Measurements from ENCODE around the gene ZNRF4.
A peak's percentile ranks its signal among the peaks of the same experiment; 100 is the strongest.
"Not testable (repeated sequence)": the region's sequence is repeated elsewhere in the genome, so short reads cannot be mapped to it uniquely, and the experiment has no call there.

The ZNRF4 gene

DNA sequence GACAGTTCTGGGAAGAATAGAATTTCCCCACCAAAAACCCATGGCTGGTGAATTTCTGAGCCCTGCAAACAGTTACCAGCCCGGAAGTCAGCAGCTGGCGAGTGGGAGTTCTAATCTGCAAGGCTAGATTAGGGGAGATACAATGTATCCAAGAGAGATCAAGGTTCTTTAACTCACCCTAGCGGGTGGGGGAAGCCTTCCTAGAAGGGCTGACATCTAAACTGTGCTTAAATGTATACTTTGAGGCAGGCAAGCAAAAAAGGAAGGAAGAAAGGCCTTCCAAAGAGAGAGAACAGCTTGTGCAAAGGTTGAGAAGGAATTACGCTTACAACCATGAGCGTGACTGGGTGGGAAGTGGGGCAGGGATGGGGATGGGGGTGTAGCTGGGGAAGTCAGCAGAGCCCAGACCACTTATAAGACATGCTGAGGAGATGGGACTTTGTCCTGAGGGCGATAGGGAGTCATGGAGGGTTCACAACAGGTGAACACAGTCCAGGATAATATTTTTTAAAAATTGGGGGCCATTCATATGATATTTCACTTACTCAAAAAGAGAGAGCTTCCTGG, 20.8 kb upstream of the ZNRF4 start:
- Mint-ChIP-seq H3K27ac (no peak overlapping the region), H3K9me3 (peaks cover 3% of the 10 kb centered on the region), H3K4me1 (no peaks in the 10 kb centered on the region), H3K36me3 (ENCODE audit: low read depth) (no peaks in the 10 kb centered on the region), H3K4me3 (peak overlapping the region; percentile 15), H3K27me3 (ENCODE audit: low read depth, poor library complexity) (peaks cover 67% of the 10 kb centered on the region)
- no peak for DNase-seq
- TF ChIP-seq, protein P1, sequence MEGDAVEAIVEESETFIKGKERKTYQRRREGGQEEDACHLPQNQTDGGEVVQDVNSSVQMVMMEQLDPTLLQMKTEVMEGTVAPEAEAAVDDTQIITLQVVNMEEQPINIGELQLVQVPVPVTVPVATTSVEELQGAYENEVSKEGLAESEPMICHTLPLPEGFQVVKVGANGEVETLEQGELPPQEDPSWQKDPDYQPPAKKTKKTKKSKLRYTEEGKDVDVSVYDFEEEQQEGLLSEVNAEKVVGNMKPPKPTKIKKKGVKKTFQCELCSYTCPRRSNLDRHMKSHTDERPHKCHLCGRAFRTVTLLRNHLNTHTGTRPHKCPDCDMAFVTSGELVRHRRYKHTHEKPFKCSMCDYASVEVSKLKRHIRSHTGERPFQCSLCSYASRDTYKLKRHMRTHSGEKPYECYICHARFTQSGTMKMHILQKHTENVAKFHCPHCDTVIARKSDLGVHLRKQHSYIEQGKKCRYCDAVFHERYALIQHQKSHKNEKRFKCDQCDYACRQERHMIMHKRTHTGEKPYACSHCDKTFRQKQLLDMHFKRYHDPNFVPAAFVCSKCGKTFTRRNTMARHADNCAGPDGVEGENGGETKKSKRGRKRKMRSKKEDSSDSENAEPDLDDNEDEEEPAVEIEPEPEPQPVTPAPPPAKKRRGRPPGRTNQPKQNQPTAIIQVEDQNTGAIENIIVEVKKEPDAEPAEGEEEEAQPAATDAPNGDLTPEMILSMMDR (IDR thresholded peaks at IDR 0.05) = no peak

DNA sequence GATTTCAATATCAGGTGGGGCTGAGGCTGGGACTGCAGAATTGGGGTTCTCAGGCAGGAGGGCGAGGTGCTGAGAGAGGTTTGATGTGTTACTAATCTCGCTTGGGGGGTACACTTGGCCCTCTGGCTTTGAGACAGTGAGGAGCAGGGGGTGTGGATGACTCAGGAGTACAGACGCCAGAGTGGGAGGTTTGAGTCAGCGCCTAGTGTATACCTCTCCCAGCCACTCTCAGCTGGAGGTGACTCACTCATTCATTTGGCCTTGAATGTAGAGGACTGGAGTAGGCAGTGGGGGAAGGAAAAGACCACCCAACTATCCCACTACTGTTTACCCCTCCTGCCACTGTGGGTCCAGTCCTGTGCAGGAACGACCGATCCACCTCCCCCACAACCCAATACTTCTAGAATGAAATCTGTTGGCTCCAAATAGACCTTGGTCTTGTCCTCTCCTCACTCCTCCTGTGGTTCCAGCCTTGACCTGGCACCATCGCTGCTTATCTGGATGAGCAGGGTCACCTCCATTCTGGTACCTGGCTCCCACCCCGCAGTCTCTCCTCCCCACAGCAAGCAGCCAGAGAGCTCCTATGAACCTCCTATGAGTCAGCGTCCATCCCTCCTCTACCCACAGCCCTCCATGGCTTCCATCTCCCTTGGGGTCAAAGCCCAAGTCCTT, 20.1 kb upstream of the ZNRF4 start:
- peak overlapping the region; percentile 49 for H3K4me3 Mint-ChIP-seq
- H3K9me3 Mint-ChIP-seq = peaks cover 3% of the 10 kb centered on the region
- no peak overlapping the region for H3K27ac Mint-ChIP-seq
- no peaks in the 10 kb centered on the region for H3K36me3 Mint-ChIP-seq (ENCODE audit: low read depth)
- H3K4me1 Mint-ChIP-seq = no peaks in the 10 kb centered on the region
- TF ChIP-seq, protein P1 (IDR thresholded peaks at IDR 0.05) = no peak
- peaks cover 68% of the 10 kb centered on the region for H3K27me3 Mint-ChIP-seq (ENCODE audit: low read depth, poor library complexity)
- no peak for DNase-seq

DNA sequence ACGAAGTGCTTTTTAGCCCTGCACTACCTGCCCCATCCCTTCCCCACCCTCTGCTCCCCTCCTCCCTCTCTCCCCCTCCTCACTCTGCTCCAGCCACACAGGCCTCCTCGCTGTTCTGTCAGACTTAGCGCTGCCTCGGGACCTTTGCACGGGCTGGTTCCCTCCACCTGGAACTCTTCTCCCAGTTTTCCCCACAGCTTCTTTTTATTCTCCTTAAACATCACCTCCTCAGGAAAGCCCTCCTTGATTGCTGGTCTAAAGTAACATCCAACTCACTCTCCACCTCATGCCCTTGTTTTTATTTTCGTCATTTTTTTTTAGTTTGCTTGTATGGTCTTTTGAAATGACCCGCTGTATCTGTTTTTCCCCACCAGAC, 19.6 kb upstream of the ZNRF4 start:
- Mint-ChIP-seq H3K9me3 (peaks cover 3% of the 10 kb centered on the region), H3K36me3 (ENCODE audit: low read depth) (no peaks in the 10 kb centered on the region), H3K4me3 (peak overlapping the region; percentile 62), H3K4me1 (no peaks in the 10 kb centered on the region), H3K27ac (no peak overlapping the region), H3K27me3 (ENCODE audit: low read depth, poor library complexity) (peaks cover 69% of the 10 kb centered on the region)
- no peak for DNase-seq
- TF ChIP-seq, protein P1 (IDR thresholded peaks at IDR 0.05) = no peak

DNA sequence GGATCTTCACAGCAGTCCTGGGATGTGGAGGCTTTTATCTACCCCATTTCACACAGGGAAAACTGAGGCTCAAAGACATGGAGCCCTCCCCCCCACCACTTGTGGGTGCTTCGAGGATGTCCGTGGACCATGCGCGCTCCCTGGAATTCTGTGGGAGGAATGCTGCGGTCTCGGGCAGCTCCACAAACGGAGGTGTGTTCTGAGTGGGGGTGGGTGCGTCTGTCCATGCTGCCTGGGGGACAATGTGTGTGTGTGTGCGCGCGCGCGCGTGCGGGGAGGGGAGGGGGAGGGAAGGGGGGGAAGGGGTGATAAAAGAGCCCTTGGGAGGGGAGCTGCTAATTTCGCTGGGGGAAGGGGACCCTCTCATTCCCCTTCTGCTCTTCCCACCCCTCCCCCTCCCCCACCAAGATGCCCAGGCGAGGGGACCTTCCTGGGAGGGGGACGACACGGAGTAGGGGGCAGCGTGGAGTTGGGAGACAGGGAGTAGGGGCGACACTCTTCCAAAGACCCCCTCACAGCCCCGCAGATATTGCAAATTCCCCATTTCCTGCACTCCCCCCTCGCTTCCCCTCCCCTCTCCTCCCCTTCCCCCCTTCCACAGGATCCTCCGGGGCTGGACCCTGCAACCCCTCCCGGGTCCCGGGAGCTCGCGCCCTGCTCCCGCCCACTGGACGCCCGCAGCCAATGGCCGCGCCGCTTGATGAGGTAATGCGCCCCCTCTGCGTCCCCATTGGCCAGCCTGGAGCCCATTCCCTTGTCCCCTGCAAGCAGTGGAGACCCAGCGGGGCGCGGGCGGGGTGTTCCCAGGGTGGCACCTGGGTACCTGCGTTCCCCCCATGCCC, 18.9 kb upstream of the ZNRF4 start:
- DNase-seq = peak; percentile 90
- TF ChIP-seq, protein P1 (IDR thresholded peaks at IDR 0.05) = no peak
- H3K9me3 Mint-ChIP-seq = peaks cover 3% of the 10 kb centered on the region
- no peak overlapping the region for H3K27ac Mint-ChIP-seq
- H3K27me3 Mint-ChIP-seq (ENCODE audit: low read depth, poor library complexity) = peaks cover 70% of the 10 kb centered on the region
- H3K36me3 Mint-ChIP-seq (ENCODE audit: low read depth) = no peaks in the 10 kb centered on the region
- peak overlapping the region; percentile 70 for H3K4me3 Mint-ChIP-seq
- H3K4me1 Mint-ChIP-seq = no peaks in the 10 kb centered on the region

DNA sequence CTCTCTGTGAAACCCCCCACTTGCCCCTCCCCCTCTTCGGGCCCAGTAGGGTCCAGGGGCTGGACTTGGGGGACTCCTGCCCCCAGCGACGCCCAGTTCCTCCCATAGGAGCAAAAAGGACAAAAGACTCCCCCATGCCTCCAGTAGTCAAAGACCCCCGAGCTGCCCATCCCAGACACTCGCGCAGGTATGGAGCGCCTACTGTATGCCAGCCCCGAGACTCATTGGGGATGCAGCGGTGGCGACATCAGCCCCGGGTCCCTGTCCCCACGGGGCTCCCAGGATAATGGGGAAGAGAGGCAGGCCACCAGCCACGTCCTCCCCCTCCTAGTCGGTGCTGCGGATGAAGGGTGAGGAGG, 18.3 kb upstream of the ZNRF4 start:
- TF ChIP-seq, protein P1 (IDR thresholded peaks at IDR 0.05) = no peak
- peaks cover 3% of the 10 kb centered on the region for H3K9me3 Mint-ChIP-seq
- H3K27me3 Mint-ChIP-seq (ENCODE audit: low read depth, poor library complexity) = peaks cover 67% of the 10 kb centered on the region
- peak overlapping the region; percentile 70 for H3K4me3 Mint-ChIP-seq
- H3K27ac Mint-ChIP-seq = no peak overlapping the region
- no peaks in the 10 kb centered on the region for H3K36me3 Mint-ChIP-seq (ENCODE audit: low read depth)
- no peaks in the 10 kb centered on the region for H3K4me1 Mint-ChIP-seq
- no peak for DNase-seq

DNA sequence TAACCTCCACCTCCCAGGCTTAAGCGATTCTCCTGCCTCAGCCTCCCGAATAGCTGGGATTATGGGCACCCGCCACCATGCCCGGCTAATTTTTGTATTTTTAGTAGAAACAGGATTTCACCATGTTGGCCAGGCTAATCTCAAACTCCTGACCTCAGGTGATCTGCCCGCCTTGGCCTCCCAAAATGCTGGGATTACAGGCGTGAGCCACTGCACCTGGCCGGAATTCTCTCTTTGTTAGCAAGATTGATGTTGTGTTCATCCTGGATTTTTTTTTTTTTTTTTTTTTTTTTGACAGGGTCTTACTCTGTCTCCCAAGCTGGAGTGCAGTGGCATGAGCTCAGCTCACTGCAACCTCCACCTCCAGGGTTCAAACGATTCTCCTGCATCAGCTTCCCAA, 16.5 kb upstream of the ZNRF4 start:
- H3K4me1 Mint-ChIP-seq; H3K36me3 Mint-ChIP-seq (ENCODE audit: low read depth); H3K9me3 Mint-ChIP-seq; H3K4me3 Mint-ChIP-seq; DNase-seq; H3K27ac Mint-ChIP-seq: not testable (repeated sequence)
- peaks cover 64% of the 10 kb centered on the region for H3K27me3 Mint-ChIP-seq (ENCODE audit: low read depth, poor library complexity)
